Measurements from ENCODE around the gene EPG5. TPM values are rescaled to one million over a fixed set of nuclear protein-coding genes. Genes with fewer than 3 reads are reported as not detected.

The EPG5 gene
- total RNA-seq, 1 experiment from 2014 or later, result 16.1 TPM

GRCh38 chr18:45984546-45985235 is 17.6 kb upstream of the EPG5 start:
- no peak for DNase-seq
- TF ChIP-seq CTCF (conservative IDR thresholded peaks at IDR 0.05), result no peak
- no peak overlapping the region for H3K4me2 ChIP-seq (ENCODE audit: insufficient read depth, insufficient read length, low read length)
- no peaks in the 10 kb centered on the region for H3K79me2 ChIP-seq (ENCODE audit: insufficient read depth, low read length)
- H3K18ac ChIP-seq (ENCODE audit: insufficient read length, low read depth, low read length), result no peak overlapping the region
- no peaks in the 10 kb centered on the region for H3K9me3 ChIP-seq (ENCODE audit: control insufficient read depth, low read depth, low read length)
- H2BK15ac ChIP-seq (ENCODE audit: low read depth, low read length), result no peak overlapping the region
- peaks cover 0 to 5% (median 0%) of the 10 kb centered on the region in 3 experiments; a peak in 1 of 7 replicates for H3K36me3 Mint-ChIP-seq (ENCODE audit: insufficient read depth in 1 of 3, low read depth in 3 of 3)
- no peak overlapping the region for H3K56ac ChIP-seq (ENCODE audit: insufficient read length, low read depth, low read length)
- H3K23me2 ChIP-seq (ENCODE audit: insufficient read length, low read depth, low read length, poor library complexity, severe bottlenecking), result no peaks in the 10 kb centered on the region
- H3K9me3 Mint-ChIP-seq, result no peaks in the 10 kb centered on the region
- no peaks in the 10 kb centered on the region; the same call in 1 of the 2 replicates for H3K27me3 Mint-ChIP-seq (ENCODE audit: low read depth)
- no peak overlapping the region for H3K27ac ChIP-seq (ENCODE audit: insufficient read length, low read depth, low read length)
- no peak overlapping the region for H3T11ph ChIP-seq (ENCODE audit: low read length)
- H4K91ac ChIP-seq (ENCODE audit: insufficient read length, low read depth, low read length), result no peak overlapping the region
- H4K8ac ChIP-seq (replicated peaks; ENCODE audit: insufficient read length, low read depth, low read length), result no peak overlapping the region
- H3K4ac ChIP-seq (ENCODE audit: low read depth, low read length), result no peak overlapping the region
- no peak overlapping the region for H3K4me3 Mint-ChIP-seq
- no peak overlapping the region for H2AK5ac ChIP-seq (ENCODE audit: insufficient read length, low read length)
- H3K14ac ChIP-seq (ENCODE audit: insufficient read depth, low read length), result no peak overlapping the region
- H4K5ac ChIP-seq (ENCODE audit: insufficient read length, low read depth, low read length), result no peak overlapping the region
- H4K20me1 ChIP-seq (ENCODE audit: control insufficient read depth, insufficient read depth, insufficient read length), result no peaks in the 10 kb centered on the region
- H3K9ac ChIP-seq (ENCODE audit: extremely low read depth, insufficient read length, low read length), result no peak overlapping the region
- no peak overlapping the region for H2BK20ac ChIP-seq (ENCODE audit: low read depth, low read length, poor library complexity, severe bottlenecking)
- no peaks in the 10 kb centered on the region for H3K4me1 ChIP-seq (ENCODE audit: insufficient read depth, low read length)
- H2AFZ ChIP-seq (ENCODE audit: low read length), result no peak overlapping the region
- no peak overlapping the region for H3K27ac Mint-ChIP-seq
- H2BK5ac ChIP-seq (ENCODE audit: insufficient read length, low read length), result no peak overlapping the region
- H3K79me1 ChIP-seq (ENCODE audit: insufficient read depth, low read depth, low read length, poor library complexity, severe bottlenecking), result no peaks in the 10 kb centered on the region
- WGBS (ENCODE audit: extremely low coverage, insufficient read length, low lambda C conversion rate), result no CpG with 5 or more reads among the region's 4 CpGs
- H2BK120ac ChIP-seq (ENCODE audit: low read depth, low read length, poor library complexity, severe bottlenecking), result no peak overlapping the region
- H3K27me3 ChIP-seq (ENCODE audit: insufficient read depth, low read length), result no peaks in the 10 kb centered on the region
- no peak overlapping the region for H3K23ac ChIP-seq (ENCODE audit: insufficient read length, low read depth, low read length)
- H2BK12ac ChIP-seq (ENCODE audit: insufficient read length, low read depth, low read length), result no peak overlapping the region
- H3K4me1 Mint-ChIP-seq, result peaks cover 4 to 5% of the 10 kb centered on the region in 2 experiments; a peak in 3 of 4 replicates
